Fibroblast of lung (primary cell): ENCODE measurements around the gene TARBP1. TPM values are rescaled to one million over a fixed set of nuclear protein-coding genes. Genes with fewer than 3 reads are reported as not detected.
A peak's percentile ranks its signal among the peaks of the same experiment; 100 is the strongest.

ENCODE experiments used
- DNase-seq, 2 donors: peaks; one replicate each; pipeline versions ENCODE4 v3.0.0 to v3.0.0-alpha.2; 2010; ENCODE audit warnings: low read depth in 2 of 2
- H2AFZ ChIP-seq: 2 replicates; pipeline ENCODE4 v1.5.1; 2012; ENCODE audit warnings: low read length, control low read depth, inconsistent platforms
- H3K27ac ChIP-seq: 2 replicates; pipeline ENCODE4 v1.5.1; 2011; ENCODE audit warnings: low read length, control low read depth; ENCODE audit not compliant: insufficient read depth
- H3K27me3 ChIP-seq: 2 replicates; pipeline ENCODE4 v1.5.1; 2011; ENCODE audit warnings: mild to moderate bottlenecking, low read length; ENCODE audit not compliant: control insufficient read depth, insufficient read depth
- H3K36me3 ChIP-seq: 2 replicates; pipeline ENCODE4 v1.5.1; 2011; ENCODE audit warnings: low read length; ENCODE audit not compliant: control insufficient read depth, insufficient read depth
- H3K4me1 ChIP-seq: 2 replicates; pipeline ENCODE4 v1.5.1; 2011; ENCODE audit warnings: low read length; ENCODE audit not compliant: control insufficient read depth, insufficient read depth; ENCODE audit errors: extremely low read depth
- H3K4me2 ChIP-seq: 2 replicates; pipeline ENCODE4 v1.5.1; 2011; ENCODE audit warnings: low read length, control low read depth; ENCODE audit not compliant: insufficient read depth; ENCODE audit errors: extremely low read depth
- H3K4me3 ChIP-seq, 4 experiments: fragments of 200-600 bp in 1 of 4; sonication (generic) in 1 of 4; replicated peaks in 1 of 4; 2 replicates each; pipeline ENCODE4 v1.5.1; 2011 to 2016; ENCODE audit warnings: low read length in 4 of 4, low read depth in 3 of 4, mild to moderate bottlenecking in 3 of 4, control low read depth in 2 of 4, inconsistent platforms in 1 of 4, mixed read lengths in 1 of 4; ENCODE audit not compliant: insufficient read depth in 1 of 4; ENCODE audit errors: control extremely low read depth in 1 of 4
- H3K79me2 ChIP-seq: 2 replicates; pipeline ENCODE4 v1.5.1; 2012; ENCODE audit warnings: mild to moderate bottlenecking, low read length, inconsistent platforms; ENCODE audit not compliant: control insufficient read depth, insufficient read depth
- H3K9ac ChIP-seq: 2 replicates; pipeline ENCODE4 v1.5.1; 2011; ENCODE audit warnings: mild to moderate bottlenecking, low read length, control low read depth; ENCODE audit not compliant: insufficient read depth
- H3K9me3 ChIP-seq: 2 replicates; pipeline ENCODE4 v1.5.1; 2012; ENCODE audit warnings: low read depth, low read length; ENCODE audit not compliant: control insufficient read depth, insufficient read depth
- H4K20me1 ChIP-seq: 2 replicates; pipeline ENCODE4 v1.5.1; 2011; ENCODE audit warnings: low read length; ENCODE audit not compliant: control insufficient read depth, insufficient read depth; ENCODE audit errors: extremely low read depth
- EZH2 ChIP-seq: IDR thresholded peaks from 2 replicates; pipeline ENCODE4 v1.5.1; 2012; ENCODE audit warnings: low read length, control low read depth, mild to moderate bottlenecking; ENCODE audit errors: missing control alignments
- polyA plus RNA-seq, 2 donors: library from polyadenylated mRNA; depleted of rRNA in 1 of 2; stranded (reverse) in 1 of 2; unstranded in 1 of 2; fragments of >200 nt; gene quantifications; 2 replicates each; pipeline ENCODE4 v1.2.1, GENCODE V29; 2011 to 2012; ENCODE audit warnings: missing spikeins in 1 of 2
- total RNA-seq: library from RNA; depleted of rRNA; stranded (reverse); fragments of >200 nt; gene quantifications from 2 replicates; pipeline ENCODE4 v1.2.1, GENCODE V29; 2014
- TF ChIP-seq, protein P1 (sequence below), 2 donors: IDR thresholded peaks in 1 of 2; conservative IDR thresholded peaks in 1 of 2; 1 replicate in 1 of 2; 2 replicates in 1 of 2; pipeline ENCODE4 v1.5.1; 2011 to 2012; ENCODE audit warnings: low read length in 2 of 2, control low read depth in 1 of 2, inconsistent platforms in 1 of 2, low read depth in 1 of 2, mild to moderate bottlenecking in 1 of 2

TARBP1 gene
- total and polyA plus RNA-seq, 2 donors (not counting 1 experiment from before 2014, with no cell fraction given), result 11.6 to 20.6 TPM

DNA sequence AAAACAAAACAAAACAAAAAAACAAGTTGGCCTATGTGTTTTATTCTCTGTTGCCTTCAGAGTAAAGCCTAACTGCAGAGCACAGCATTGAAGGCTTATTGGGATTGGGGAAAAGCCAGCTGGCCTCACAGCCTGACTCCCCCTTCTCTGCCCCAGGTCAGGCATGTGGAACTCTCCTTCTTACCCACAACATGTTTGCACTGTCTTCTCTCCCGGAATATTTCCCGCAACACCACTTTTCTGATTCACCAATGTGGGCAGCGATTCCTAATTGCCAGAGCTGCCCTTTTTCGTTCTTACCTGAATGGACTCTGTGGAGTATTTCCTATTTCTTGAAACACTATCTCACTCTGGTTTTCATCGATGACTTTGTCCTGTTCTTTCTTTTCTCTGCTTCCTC, 2.8 kb upstream of the TARBP1 start:
- H3K27me3 ChIP-seq, result peaks cover 5% of the 10 kb centered on the region
- TF ChIP-seq, protein P1, sequence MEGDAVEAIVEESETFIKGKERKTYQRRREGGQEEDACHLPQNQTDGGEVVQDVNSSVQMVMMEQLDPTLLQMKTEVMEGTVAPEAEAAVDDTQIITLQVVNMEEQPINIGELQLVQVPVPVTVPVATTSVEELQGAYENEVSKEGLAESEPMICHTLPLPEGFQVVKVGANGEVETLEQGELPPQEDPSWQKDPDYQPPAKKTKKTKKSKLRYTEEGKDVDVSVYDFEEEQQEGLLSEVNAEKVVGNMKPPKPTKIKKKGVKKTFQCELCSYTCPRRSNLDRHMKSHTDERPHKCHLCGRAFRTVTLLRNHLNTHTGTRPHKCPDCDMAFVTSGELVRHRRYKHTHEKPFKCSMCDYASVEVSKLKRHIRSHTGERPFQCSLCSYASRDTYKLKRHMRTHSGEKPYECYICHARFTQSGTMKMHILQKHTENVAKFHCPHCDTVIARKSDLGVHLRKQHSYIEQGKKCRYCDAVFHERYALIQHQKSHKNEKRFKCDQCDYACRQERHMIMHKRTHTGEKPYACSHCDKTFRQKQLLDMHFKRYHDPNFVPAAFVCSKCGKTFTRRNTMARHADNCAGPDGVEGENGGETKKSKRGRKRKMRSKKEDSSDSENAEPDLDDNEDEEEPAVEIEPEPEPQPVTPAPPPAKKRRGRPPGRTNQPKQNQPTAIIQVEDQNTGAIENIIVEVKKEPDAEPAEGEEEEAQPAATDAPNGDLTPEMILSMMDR (conservative IDR thresholded peaks at IDR 0.05 in 1 of 2, IDR thresholded peaks at IDR 0.05 in 1 of 2; ENCODE audit: low read depth in 1 of 2, low read length in 2 of 2), result no peak
- no peak for TF ChIP-seq EZH2
- no peak overlapping the region for H3K9ac ChIP-seq
- no peak overlapping the region for H2AFZ ChIP-seq
- no peaks in the 10 kb centered on the region for H3K9me3 ChIP-seq
- H3K36me3 ChIP-seq, result no peaks in the 10 kb centered on the region
- H3K79me2 ChIP-seq, result no peaks in the 10 kb centered on the region
- H4K20me1 ChIP-seq, result no peaks in the 10 kb centered on the region
- DNase-seq, result no peak
- H3K27ac ChIP-seq, result no peak overlapping the region
- H3K4me2 ChIP-seq, result no peak overlapping the region
- no peak overlapping the region for H3K4me3 ChIP-seq
- no peaks in the 10 kb centered on the region for H3K4me1 ChIP-seq

DNA sequence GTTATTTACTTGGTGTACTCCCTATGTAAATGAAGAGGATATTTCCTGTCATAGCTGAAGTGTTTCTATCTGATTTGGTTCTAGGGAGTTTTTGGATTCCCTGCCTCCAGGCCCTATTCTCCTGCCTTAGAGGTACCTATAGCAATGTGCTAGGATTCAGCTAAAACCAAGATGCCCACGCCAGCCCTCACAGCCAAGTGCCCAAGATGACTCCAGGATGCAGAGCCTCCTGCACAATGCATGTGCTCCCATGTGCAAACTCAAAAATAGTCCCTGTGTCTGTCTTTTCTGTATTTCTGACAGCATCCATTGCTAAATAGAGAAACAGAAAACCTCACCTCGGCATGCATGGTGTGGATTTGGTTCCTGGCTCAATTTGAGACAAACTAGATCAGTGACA, 887 bp upstream of the TARBP1 start:
- TF ChIP-seq, protein P1 (conservative IDR thresholded peaks at IDR 0.05 in 1 of 2, IDR thresholded peaks at IDR 0.05 in 1 of 2; ENCODE audit: low read depth in 1 of 2, low read length in 2 of 2), result no peak
- TF ChIP-seq EZH2, result no peak
- Histone ChIP-seq H3K9me3 (no peaks in the 10 kb centered on the region), H2AFZ (no peak overlapping the region), H3K36me3 (no peaks in the 10 kb centered on the region), H3K27me3 (peaks cover 5% of the 10 kb centered on the region), H3K79me2 (no peaks in the 10 kb centered on the region), H4K20me1 (no peaks in the 10 kb centered on the region), H3K4me1 (no peaks in the 10 kb centered on the region), H3K9ac (no peak overlapping the region), H3K4me2 (no peak overlapping the region), H3K4me3 (no peak overlapping the region), H3K27ac (no peak overlapping the region)
- no peak for DNase-seq

DNA sequence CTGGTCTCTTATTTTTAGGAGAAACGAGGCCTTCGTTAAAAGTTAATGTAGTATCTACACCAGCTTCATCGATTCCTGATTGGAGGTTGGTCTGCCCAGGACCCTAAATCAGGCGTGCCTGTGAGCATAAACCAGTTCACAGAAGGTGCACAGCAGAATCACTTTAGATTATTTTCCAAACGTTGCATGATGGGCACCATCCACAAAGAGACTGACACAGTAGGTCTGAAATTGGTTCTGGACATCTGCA, 256 bp upstream of the TARBP1 start:
- H3K4me2 ChIP-seq, result peak overlapping the region; percentile 78
- no peak for DNase-seq
- TF ChIP-seq, protein P1 (conservative IDR thresholded peaks at IDR 0.05 in 1 of 2, IDR thresholded peaks at IDR 0.05 in 1 of 2; ENCODE audit: low read depth in 1 of 2, low read length in 2 of 2), result no peak
- H3K27me3 ChIP-seq, result peaks cover 5% of the 10 kb centered on the region
- H4K20me1 ChIP-seq, result no peaks in the 10 kb centered on the region
- H3K4me3 ChIP-seq, result peak overlapping the region; percentile 38 to 66 (median 58)
- H3K79me2 ChIP-seq, result no peaks in the 10 kb centered on the region
- H2AFZ ChIP-seq, result no peak overlapping the region
- H3K27ac ChIP-seq, result no peak overlapping the region
- H3K9me3 ChIP-seq, result no peaks in the 10 kb centered on the region
- H3K4me1 ChIP-seq, result no peaks in the 10 kb centered on the region
- H3K9ac ChIP-seq, result no peak overlapping the region
- H3K36me3 ChIP-seq, result no peaks in the 10 kb centered on the region
